NCI-H2107 treated with DMSO at 0.1 percent for 48 hours (cell line): ENCODE measurements around the gene CIC.

Source experiments
- DNase-seq: peaks from one replicate; lab custom pipeline; 2025; ENCODE audit not compliant: unreplicated experiment; lab: John Stamatoyannopoulos, UW

The CIC gene

GRCh38 chr19:42268704-42269477 is at the start of gene CIC:
TSS of gene CIC (plus strand) at chr19:42269252. CDS start at chr19:42271784, 2,532 bp downstream.
- peak; percentile 100 for DNase-seq

- peak; percentile 88 for DNase-seq
These were observed 49.0 kb upstream of the CIC start, which contains the start of gene ZNF526 for GRCh38 chr19:42219812-42220750. TSS of gene ZNF526 (plus strand) at chr19:42220312. CDS start at chr19:42224404, 4,092 bp downstream.

GRCh38 chr19:42220751-42221097 is 48.3 kb upstream of the CIC start:
- no peak for DNase-seq

GRCh38 chr19:42224940-42225717 is 43.9 kb upstream of the CIC start:
- DNase-seq: no peak

GRCh38 chr19:42225718-42226292 is 43.2 kb upstream of the CIC start:
- DNase-seq: no peak

GRCh38 chr19:42226886-42227285 is 42.2 kb upstream of the CIC start:
- DNase-seq: no peak

- no peak for DNase-seq
These were observed 40.4 kb upstream of the CIC start for GRCh38 chr19:42228641-42229040.

- DNase-seq: no peak
These were observed 39.7 kb upstream of the CIC start for GRCh38 chr19:42229301-42229854.

- no peak for DNase-seq
These were observed 39.1 kb upstream of the CIC start for GRCh38 chr19:42229855-42230351.

GRCh38 chr19:42230571-42230970 is 38.5 kb upstream of the CIC start:
- DNase-seq: no peak

- no peak for DNase-seq
These were observed 36.6 kb upstream of the CIC start for GRCh38 chr19:42232435-42232834.

GRCh38 chr19:42233106-42233505 is 35.9 kb upstream of the CIC start:
- DNase-seq: no peak

GRCh38 chr19:42233678-42234292 is 35.3 kb upstream of the CIC start:
- DNase-seq: no peak

GRCh38 chr19:42234364-42234763 is 34.7 kb upstream of the CIC start:
- no peak for DNase-seq

GRCh38 chr19:42235181-42235580 is 33.9 kb upstream of the CIC start:
- no peak for DNase-seq

- no peak for DNase-seq
These were observed 29.4 kb upstream of the CIC start for GRCh38 chr19:42239544-42240220.

GRCh38 chr19:42241279-42241678 is 27.8 kb upstream of the CIC start:
- DNase-seq: no peak

- DNase-seq: no peak
These were observed 27.0 kb upstream of the CIC start for GRCh38 chr19:42242069-42242511.
